H9 (cell line): Measurements from ENCODE around the gene LHX4. TPM values are rescaled to one million over a fixed set of nuclear protein-coding genes. Genes with fewer than 3 reads are reported as not detected.

Source experiments
- DNase-seq: peaks from one replicate; pipeline ENCODE4 v3.0.0-alpha.2; 2017
- H2AFZ ChIP-seq: one replicate; pipeline ENCODE4 v1.6.1; 2013; ENCODE audit warnings: mild to moderate bottlenecking, low read length, control low read depth, moderate library complexity
- H2AK5ac ChIP-seq: 2 replicates; pipeline ENCODE4 v1.6.1; 2013; ENCODE audit warnings: low read length, control low read depth, mixed read lengths; ENCODE audit not compliant: insufficient read length
- H2BK120ac ChIP-seq: one replicate; pipeline ENCODE4 v1.6.1; 2013; ENCODE audit warnings: low read depth, mild to moderate bottlenecking, low read length, control low read depth, inconsistent platforms; ENCODE audit not compliant: poor library complexity, severe bottlenecking
- H2BK12ac ChIP-seq: 2 replicates; pipeline ENCODE4 v1.6.1; 2013; ENCODE audit warnings: low read length, control low read depth, mixed read lengths, low read depth; ENCODE audit not compliant: insufficient read length
- H2BK15ac ChIP-seq: 2 replicates; pipeline ENCODE4 v1.6.1; 2013; ENCODE audit warnings: low read depth, low read length, control low read depth
- H2BK20ac ChIP-seq: one replicate; pipeline ENCODE4 v1.6.1; 2013; ENCODE audit warnings: low read depth, mild to moderate bottlenecking, low read length, control low read depth, inconsistent platforms; ENCODE audit not compliant: poor library complexity, severe bottlenecking
- H2BK5ac ChIP-seq: 2 replicates; pipeline ENCODE4 v1.6.1; 2013; ENCODE audit warnings: low read length, control low read depth, mixed read lengths; ENCODE audit not compliant: insufficient read length
- H3K14ac ChIP-seq: 2 replicates; pipeline ENCODE4 v1.6.1; 2013; ENCODE audit warnings: low read length, control low read depth; ENCODE audit not compliant: insufficient read depth
- H3K18ac ChIP-seq: 2 replicates; pipeline ENCODE4 v1.6.1; 2013; ENCODE audit warnings: low read depth, mild to moderate bottlenecking, mixed read lengths, low read length, control low read depth; ENCODE audit not compliant: insufficient read length
- H3K23ac ChIP-seq: 2 replicates; pipeline ENCODE4 v1.6.1; 2013; ENCODE audit warnings: low read length, control low read depth, mixed read lengths, low read depth; ENCODE audit not compliant: insufficient read length
- H3K23me2 ChIP-seq: 2 replicates; pipeline ENCODE4 v1.6.1; 2013; ENCODE audit warnings: low read depth, mild to moderate bottlenecking, mixed read lengths, low read length, control low read depth; ENCODE audit not compliant: insufficient read length, poor library complexity, severe bottlenecking
- H3K27ac ChIP-seq: 2 replicates; pipeline ENCODE4 v1.5.1; 2013; ENCODE audit warnings: low read length, control low read depth, mixed read lengths, low read depth; ENCODE audit not compliant: insufficient read length
- H3K27me3 ChIP-seq: 2 replicates; pipeline ENCODE4 v1.6.1; 2013; ENCODE audit warnings: low read length, control low read depth, inconsistent platforms; ENCODE audit not compliant: insufficient read depth
- H3K4ac ChIP-seq: 2 replicates; pipeline ENCODE4 v1.6.1; 2013; ENCODE audit warnings: low read depth, mild to moderate bottlenecking, control low read depth, inconsistent platforms, low read length, moderate library complexity
- H3K4me1 ChIP-seq: 2 replicates; pipeline ENCODE4 v1.6.1; 2013; ENCODE audit warnings: low read length, control low read depth, inconsistent platforms; ENCODE audit not compliant: insufficient read depth
- H3K4me2 ChIP-seq: 2 replicates; pipeline ENCODE4 v1.6.1; 2013; ENCODE audit warnings: low read length, control low read depth, mixed read lengths; ENCODE audit not compliant: insufficient read length, insufficient read depth
- H3K56ac ChIP-seq: 2 replicates; pipeline ENCODE4 v1.6.1; 2013; ENCODE audit warnings: low read depth, mild to moderate bottlenecking, mixed read lengths, low read length, control low read depth; ENCODE audit not compliant: insufficient read length
- H3K79me1 ChIP-seq: 2 replicates; pipeline ENCODE4 v1.6.1; 2013; ENCODE audit warnings: low read depth, mild to moderate bottlenecking, moderate library complexity, low read length, control low read depth, inconsistent platforms; ENCODE audit not compliant: insufficient read depth, poor library complexity, severe bottlenecking
- H3K79me2 ChIP-seq: 2 replicates; pipeline ENCODE4 v1.6.1; 2013; ENCODE audit warnings: low read length, control low read depth, inconsistent platforms; ENCODE audit not compliant: insufficient read depth
- H3K9ac ChIP-seq: 2 replicates; pipeline ENCODE4 v1.6.1; 2013; ENCODE audit warnings: low read length, control low read depth, mixed read lengths; ENCODE audit not compliant: insufficient read length; ENCODE audit errors: extremely low read depth
- H3K9me3 ChIP-seq: one replicate; pipeline ENCODE4 v1.6.1; 2013; ENCODE audit warnings: low read depth, low read length, inconsistent platforms; ENCODE audit not compliant: control insufficient read depth
- H3T11ph ChIP-seq: one replicate; pipeline ENCODE4 v1.6.1; 2013; ENCODE audit warnings: mild to moderate bottlenecking, low read length, control low read depth, inconsistent platforms
- H4K20me1 ChIP-seq: one replicate; pipeline ENCODE4 v1.6.1; 2013; ENCODE audit not compliant: control insufficient read depth, insufficient read length, insufficient read depth
- H4K5ac ChIP-seq: 2 replicates; pipeline ENCODE4 v1.6.1; 2013; ENCODE audit warnings: low read depth, mild to moderate bottlenecking, mixed read lengths, low read length, control low read depth; ENCODE audit not compliant: insufficient read length
- H4K8ac ChIP-seq: replicated peaks from 2 replicates; pipeline ENCODE4 v1.6.1; 2013; ENCODE audit warnings: low read length, control low read depth, mixed read lengths, low read depth; ENCODE audit not compliant: insufficient read length
- H4K91ac ChIP-seq: 2 replicates; pipeline ENCODE4 v1.6.1; 2013; ENCODE audit warnings: low read depth, mild to moderate bottlenecking, moderate library complexity, mixed read lengths, low read length, control low read depth; ENCODE audit not compliant: insufficient read length
- H3K27ac Mint-ChIP-seq, 3 experiments: 2 replicates in 2 of 3; 3 replicates in 1 of 3; pipeline ENCODE4 v1.8.0; 2020 to 2021; ENCODE audit warnings: mixed read lengths in 3 of 3, mild to moderate bottlenecking in 1 of 3, moderate library complexity in 1 of 3
- H3K27me3 Mint-ChIP-seq: 2 replicates; pipeline ENCODE4 v1.8.0; 2021; ENCODE audit warnings: low read depth, mild to moderate bottlenecking, moderate library complexity, mixed read lengths
- H3K36me3 Mint-ChIP-seq, 3 experiments: 2 replicates in 2 of 3; 3 replicates in 1 of 3; pipeline ENCODE4 v1.8.0; 2020 to 2021; ENCODE audit warnings: low read depth in 3 of 3, mixed read lengths in 3 of 3; ENCODE audit not compliant: insufficient read depth in 1 of 3
- H3K4me1 Mint-ChIP-seq, 2 experiments: 2 replicates each; pipeline ENCODE4 v1.8.0; 2020; ENCODE audit warnings: mixed read lengths in 2 of 2
- H3K4me3 Mint-ChIP-seq, 2 experiments: 2 replicates in 1 of 2; 3 replicates in 1 of 2; pipeline ENCODE4 v1.8.0; 2020 to 2021; ENCODE audit warnings: mild to moderate bottlenecking in 2 of 2, mixed read lengths in 2 of 2, moderate library complexity in 1 of 2
- H3K9me3 Mint-ChIP-seq, 2 experiments: 2 replicates in 1 of 2; 3 replicates in 1 of 2; pipeline ENCODE4 v1.8.0; 2020; ENCODE audit warnings: mild to moderate bottlenecking in 2 of 2, mixed read lengths in 2 of 2, moderate library complexity in 1 of 2
- CTCF ChIP-seq: fragments of 200-600 bp; sonication (generic); conservative IDR thresholded peaks from 3 replicates; pipeline ENCODE4 v1.8.0; 2021; ENCODE audit warnings: antibody characterized with exemption, mild to moderate bottlenecking
- WGBS: extraction: QIAGEN DNeasy Blood & Tissue Kit; methylation state at CpG from one replicate; pipeline ENCODE4 v1.1.7; 2013; ENCODE audit warnings: missing lambda C conversion rate, low lambda C conversion rate, mixed read lengths; ENCODE audit not compliant: insufficient read length; ENCODE audit errors: extremely low coverage; 5-methylcytosine and 5-hydroxymethylcytosine counted together
- total RNA-seq: library from RNA; stranded (reverse); gene quantifications from 2 replicates; pipeline ENCODE4 v1.2.1, GENCODE V29; 2021

Gene LHX4
- total RNA-seq, 1 experiment from 2014 or later, result 1.9 TPM

- H3K4me1 ChIP-seq, result 0 out of 2 replicates have a peak, but pooled peaks cover 2% of the 10 kb centered on the region
- H3K4me1 Mint-ChIP-seq, result peaks cover 19 to 39% of the 10 kb centered on the region in 2 experiments
- H3K27me3 Mint-ChIP-seq, result peaks cover 12% of the 10 kb centered on the region
- peaks cover 0 to 1% (median 0%) of the 10 kb centered on the region in 3 experiments; a peak in 3 of 7 replicates for H3K36me3 Mint-ChIP-seq
- H3K9ac ChIP-seq, result no peak overlapping the region
- no peak overlapping the region for H2BK12ac ChIP-seq
- H3K4ac ChIP-seq, result no peak overlapping the region
- H2BK15ac ChIP-seq, result no peak overlapping the region
- no peaks in the 10 kb centered on the region for H4K20me1 ChIP-seq
- H3K79me1 ChIP-seq, result no peaks in the 10 kb centered on the region
- no peak overlapping the region for H2AK5ac ChIP-seq
- no peak overlapping the region for H3K27ac Mint-ChIP-seq
- WGBS, result no CpG with 5 or more reads among the region's 12 CpGs
- H3K23me2 ChIP-seq, result no peaks in the 10 kb centered on the region
- H3K9me3 Mint-ChIP-seq, result no peaks in the 10 kb centered on the region
- no peak overlapping the region for H2BK20ac ChIP-seq
- H2BK120ac ChIP-seq, result no peak overlapping the region
- H4K8ac ChIP-seq, result no peak overlapping the region
- H4K91ac ChIP-seq, result no peak overlapping the region
- no peak for DNase-seq
- no peak overlapping the region for H3K4me2 ChIP-seq
- H3K27ac ChIP-seq, result no peak overlapping the region
- no peak overlapping the region for H3K18ac ChIP-seq
- H3K14ac ChIP-seq, result no peak overlapping the region
- no peak overlapping the region for H3K56ac ChIP-seq
- H3K79me2 ChIP-seq, result no peaks in the 10 kb centered on the region
- TF ChIP-seq CTCF, result no peak
- no peaks in the 10 kb centered on the region for H3K9me3 ChIP-seq
- no peak overlapping the region for H3K23ac ChIP-seq
- no peak overlapping the region; a peak in 1 of 5 replicates for H3K4me3 Mint-ChIP-seq
- H2BK5ac ChIP-seq, result no peak overlapping the region
- H2AFZ ChIP-seq, result no peak overlapping the region
- no peaks in the 10 kb centered on the region; the same call in 1 of the 2 replicates for H3K27me3 ChIP-seq
- H3T11ph ChIP-seq, result no peak overlapping the region
- H4K5ac ChIP-seq, result no peak overlapping the region
Measured at GRCh38 chr1:180262628-180263488, 32.8 kb downstream of the LHX4 start.
